Breast epithelium (tissue), 4 donors: ENCODE results near the gene KHSRP. TPM values are rescaled to one million over a fixed set of nuclear protein-coding genes. Genes with fewer than 3 reads are reported as not detected.

Experiments used
- DNase-seq, 2 donors: peaks; one replicate each; pipeline ENCODE4 v3.0.0-alpha.2; 2019; ENCODE audit warnings: low spot score in 2 of 2
- H3K27ac ChIP-seq, 2 donors: fragments of 200-600 bp; sonication (generic) in 1 of 2; one replicate each; pipeline ENCODE4 v1.5.1; 2016 to 2019; ENCODE audit warnings: mild to moderate bottlenecking in 1 of 2
- H3K27me3 ChIP-seq, 2 donors: fragments of 200-600 bp; sonication (generic) in 1 of 2; one replicate each; pipeline versions ENCODE4 v1.5.1 to v1.6.0; 2017 to 2019; ENCODE audit warnings: control low read depth in 1 of 2, mild to moderate bottlenecking in 1 of 2
- H3K36me3 ChIP-seq: fragments of 200-600 bp; one replicate; pipeline ENCODE4 v1.5.1; 2019
- H3K4me1 ChIP-seq, 2 donors: fragments of 200-600 bp; sonication (generic); one replicate each; pipeline ENCODE4 v1.5.1; 2016 to 2019; ENCODE audit warnings: control low read depth in 1 of 2
- H3K4me3 ChIP-seq, 3 donors: fragments of 200-600 bp; sonication (generic); 1 replicate in 2 of 3; 2 replicates in 1 of 3; pipeline ENCODE4 v1.5.1; 2016 to 2019; ENCODE audit warnings: mild to moderate bottlenecking in 3 of 3, moderate library complexity in 2 of 3
- H3K9me3 ChIP-seq, 2 donors: fragments of 200-600 bp; sonication (generic) in 1 of 2; one replicate each; pipeline ENCODE4 v1.5.1; 2016 to 2019; ENCODE audit warnings: control low read depth in 1 of 2
- POLR2A ChIP-seq: fragments of 450-650 bp; IDR thresholded peaks from one replicate; pipeline ENCODE4 v1.6.1; 2016; ENCODE audit warnings: antibody characterized with exemption, mild to moderate bottlenecking, moderate library complexity
- POLR2AphosphoS5 ChIP-seq, 3 donors: sonication (generic); formaldehyde crosslinking; IDR thresholded peaks; one replicate each; pipeline ENCODE4 v1.6.1; 2017; ENCODE audit warnings: antibody characterized with exemption in 3 of 3
- intact Hi-C: fragments of 100-400 bp; cut with DNase I; formaldehyde crosslinking; loops from one replicate; pipeline ENCODE4 v1.15.1; 2023; ENCODE audit warnings: low total_unique reads
- total RNA-seq, 3 donors: library from RNA; depleted of rRNA; stranded (reverse); fragments of >200 nt; gene quantifications; one replicate each; pipeline ENCODE4 v1.1.0, GENCODE V29; 2016
- TF ChIP-seq, protein P1 (sequence below), 3 donors: fragments of 450-650 bp; IDR thresholded peaks; one replicate each; pipeline ENCODE4 v1.5.1; 2016 to 2017; ENCODE audit warnings: antibody characterized with exemption in 3 of 3, mild to moderate bottlenecking in 3 of 3, moderate library complexity in 3 of 3

The KHSRP gene
- total RNA-seq, 3 donors from 2014 or later: 71.4 to 76.1 (median 73.0) TPM

DNA sequence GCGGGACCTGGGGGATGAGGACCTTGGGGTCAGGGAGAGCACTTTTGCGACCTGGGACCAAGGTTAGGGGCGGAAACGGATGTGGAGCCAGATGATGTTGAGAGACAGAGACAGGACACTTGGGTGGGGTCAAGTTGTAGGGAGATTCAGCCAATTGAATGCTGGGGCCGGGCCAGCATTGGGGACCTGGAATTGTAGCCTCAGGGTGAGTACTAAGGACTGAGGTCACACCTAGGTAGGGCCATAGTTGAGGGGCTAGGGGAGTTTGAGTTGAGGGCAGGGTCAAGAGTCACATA, 50.9 kb downstream of the KHSRP start:
- intact Hi-C loops: no loop called here
- peaks cover 0 to 6% of the 10 kb centered on the region in 2 donors for H3K4me1 ChIP-seq
- TF ChIP-seq POLR2A: no peak

DNA sequence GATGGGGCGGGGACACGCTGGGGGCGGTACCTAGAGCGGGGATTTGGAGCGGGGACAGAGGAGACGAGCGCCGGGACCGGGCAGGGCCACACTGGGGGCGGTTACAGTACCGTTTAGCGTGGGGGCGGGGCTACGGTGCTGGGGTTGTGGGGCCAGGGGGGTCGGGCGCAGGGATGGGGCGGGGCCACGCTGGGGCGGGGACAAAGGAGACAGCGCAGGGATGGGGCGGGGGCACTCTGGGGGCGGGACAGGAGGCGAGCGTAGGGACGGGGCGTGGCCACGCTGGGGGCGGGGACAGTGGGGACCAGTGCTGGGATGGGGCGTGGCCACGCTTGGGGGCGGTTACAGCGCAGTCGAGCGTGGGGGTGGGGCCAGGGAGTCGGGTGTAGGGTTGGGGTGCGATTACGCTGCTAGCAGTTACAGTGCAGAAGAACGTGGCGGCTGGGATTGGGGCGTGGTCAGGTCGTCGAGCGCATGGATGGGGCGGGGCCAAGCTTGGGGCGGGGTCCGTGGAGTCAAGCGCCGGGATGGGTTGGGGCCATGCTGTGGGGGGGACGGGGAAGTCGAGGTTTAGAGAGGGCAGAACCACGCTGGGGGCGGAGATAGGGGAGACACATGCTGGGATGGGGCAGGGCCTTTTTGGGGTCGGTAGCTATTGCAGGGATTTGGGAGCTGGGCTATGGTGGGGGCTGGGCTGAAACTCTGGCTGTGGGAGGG, 51.4 kb downstream of the KHSRP start:
- no peak for TF ChIP-seq POLR2AphosphoS5 (IDR thresholded peaks at IDR 0.05)
- TF ChIP-seq, protein P1, sequence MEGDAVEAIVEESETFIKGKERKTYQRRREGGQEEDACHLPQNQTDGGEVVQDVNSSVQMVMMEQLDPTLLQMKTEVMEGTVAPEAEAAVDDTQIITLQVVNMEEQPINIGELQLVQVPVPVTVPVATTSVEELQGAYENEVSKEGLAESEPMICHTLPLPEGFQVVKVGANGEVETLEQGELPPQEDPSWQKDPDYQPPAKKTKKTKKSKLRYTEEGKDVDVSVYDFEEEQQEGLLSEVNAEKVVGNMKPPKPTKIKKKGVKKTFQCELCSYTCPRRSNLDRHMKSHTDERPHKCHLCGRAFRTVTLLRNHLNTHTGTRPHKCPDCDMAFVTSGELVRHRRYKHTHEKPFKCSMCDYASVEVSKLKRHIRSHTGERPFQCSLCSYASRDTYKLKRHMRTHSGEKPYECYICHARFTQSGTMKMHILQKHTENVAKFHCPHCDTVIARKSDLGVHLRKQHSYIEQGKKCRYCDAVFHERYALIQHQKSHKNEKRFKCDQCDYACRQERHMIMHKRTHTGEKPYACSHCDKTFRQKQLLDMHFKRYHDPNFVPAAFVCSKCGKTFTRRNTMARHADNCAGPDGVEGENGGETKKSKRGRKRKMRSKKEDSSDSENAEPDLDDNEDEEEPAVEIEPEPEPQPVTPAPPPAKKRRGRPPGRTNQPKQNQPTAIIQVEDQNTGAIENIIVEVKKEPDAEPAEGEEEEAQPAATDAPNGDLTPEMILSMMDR (IDR thresholded peaks at IDR 0.05): no peak
- TF ChIP-seq POLR2A: no peak
- Histone ChIP-seq H3K4me3 (peak overlapping the region; percentile 71 to 86 (median 84)), H3K9me3 (no peaks in the 10 kb centered on the region), H3K36me3 (no peaks in the 10 kb centered on the region), H3K27ac (peak overlapping the region; percentile 96 to 98), H3K27me3 (no peaks in the 10 kb centered on the region), H3K4me1 (peaks cover 0 to 6% of the 10 kb centered on the region in 2 donors)
- peak; percentile 98 to 99 for DNase-seq
- intact Hi-C loops: no loop called here

More for the DNA sequence above, 50.9 kb downstream of the KHSRP start:
- DNase-seq: peak in 1 of 2 donors; percentile 37
- H3K27ac ChIP-seq: peak overlapping the region; percentile 96 to 98
- no peaks in the 10 kb centered on the region for H3K36me3 ChIP-seq
- no peaks in the 10 kb centered on the region for H3K9me3 ChIP-seq
- no peaks in the 10 kb centered on the region for H3K27me3 ChIP-seq
- H3K4me3 ChIP-seq: peak overlapping the region; percentile 71 to 86 (median 84)

DNA sequence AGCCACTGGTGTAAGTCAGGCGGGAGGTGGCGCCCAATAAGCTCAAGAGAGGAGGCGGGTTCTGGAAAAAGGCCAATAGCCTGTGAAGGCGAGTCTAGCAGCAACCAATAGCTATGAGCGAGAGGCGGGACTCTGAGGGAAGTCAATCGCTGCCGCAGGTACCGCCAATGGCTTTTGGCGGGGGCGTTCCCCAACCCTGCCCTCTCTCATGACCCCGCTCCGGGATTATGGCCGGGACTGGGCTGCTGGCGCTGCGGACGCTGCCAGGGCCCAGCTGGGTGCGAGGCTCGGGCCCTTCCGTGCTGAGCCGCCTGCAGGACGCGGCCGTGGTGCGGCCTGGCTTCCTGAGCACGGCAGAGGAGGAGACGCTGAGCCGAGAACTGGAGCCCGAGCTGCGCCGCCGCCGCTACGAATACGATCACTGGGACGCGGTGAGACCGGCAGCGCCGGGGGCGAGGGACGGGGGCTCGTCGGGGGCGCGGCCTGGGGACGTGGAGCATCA, 52.0 kb downstream of the KHSRP start, which contains the start of gene ALKBH7:
Gene ALKBH7 (plus strand): TSS at position 201 of the 502 bp plus-strand sequence. CDS start 27 bp downstream, at position 228.
- peak; percentile 98 to 100 for DNase-seq
- intact Hi-C loops: no loop called here
- H3K4me3 ChIP-seq: peak within 1 kb of the TSS; percentile 71 to 86 (median 84)
- peak within 1 kb of the TSS; percentile 96 to 98 for H3K27ac ChIP-seq
- H3K4me1 ChIP-seq: peaks cover 0 to 6% of the 10 kb centered on the region in 2 donors
- no peaks in the 10 kb centered on the region for H3K36me3 ChIP-seq
- TF ChIP-seq, protein P1 (IDR thresholded peaks at IDR 0.05): peak in 1 of 3 donors; percentile 16
- TF ChIP-seq POLR2AphosphoS5 (IDR thresholded peaks at IDR 0.05): peak; percentile 50 to 74 (median 63)
- TF ChIP-seq POLR2A: no peak
- H3K9me3 ChIP-seq: no peaks in the 10 kb centered on the region
- H3K27me3 ChIP-seq: no peaks in the 10 kb centered on the region

DNA sequence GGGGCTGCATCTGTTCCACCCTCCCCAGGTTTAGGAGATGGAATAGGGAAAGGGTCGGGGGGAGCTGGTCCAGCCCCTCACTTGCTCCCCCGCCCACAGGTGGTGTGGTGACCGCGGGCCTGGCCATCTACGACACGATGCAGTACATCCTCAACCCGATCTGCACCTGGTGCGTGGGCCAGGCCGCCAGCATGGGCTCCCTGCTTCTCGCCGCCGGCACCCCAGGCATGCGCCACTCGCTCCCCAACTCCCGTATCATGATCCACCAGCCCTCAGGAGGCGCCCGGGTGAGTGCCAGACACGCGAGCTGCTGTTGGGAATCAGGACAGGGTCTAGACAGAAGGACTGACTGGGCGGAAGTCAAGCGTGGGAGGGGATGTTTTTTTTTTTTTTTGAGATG, 60.3 kb downstream of the KHSRP start:
- H3K9me3 ChIP-seq: no peaks in the 10 kb centered on the region
- TF ChIP-seq POLR2AphosphoS5 (IDR thresholded peaks at IDR 0.05) (no peak), POLR2A (no peak)
- TF ChIP-seq, protein P1 (IDR thresholded peaks at IDR 0.05): no peak
- no peaks in the 10 kb centered on the region for H3K27me3 ChIP-seq
- intact Hi-C loops: no loop called here
- H3K36me3 ChIP-seq: no peaks in the 10 kb centered on the region
- peaks cover 0 to 5% of the 10 kb centered on the region in 2 donors for H3K4me1 ChIP-seq
- no peak for DNase-seq
- H3K4me3 ChIP-seq: no peak overlapping the region
- no peak overlapping the region for H3K27ac ChIP-seq

Other genes starting within 250 kb of the KHSRP start
- 10 to 100 TPM; 13.6 to 16.4 (median 13.8) TPM for gene MLLT1, start 144.8 kb downstream of the KHSRP start, total RNA-seq
- gene ACER1, start 91.2 kb downstream of the KHSRP start, total RNA-seq: under 1 TPM in 1 of 3 donors, not detected in 2; 0.33 TPM
- 10 to 100 TPM; 72.3 to 96.7 (median 75.8) TPM for gene CLPP, start 63.3 kb downstream of the KHSRP start, total RNA-seq
- gene ALKBH7, start 52.0 kb downstream of the KHSRP start, total RNA-seq: 100 to 1,000 TPM in 1 of 3 donors, 10 to 100 TPM in 2; 68.3 to 101 (median 76.7) TPM
- under 1 TPM; 0.32 to 0.66 (median 0.59) TPM for gene PSPN, start 48.9 kb downstream of the KHSRP start, total RNA-seq
- 10 to 100 TPM; 46.7 to 51.0 (median 48.5) TPM for gene GTF2F1, start 31.6 kb downstream of the KHSRP start, total RNA-seq
- gene SLC25A41, start 9.0 kb upstream of the KHSRP start, total RNA-seq: under 1 TPM in 1 of 3 donors, not detected in 2; 0.44 TPM
- 10 to 100 TPM; 14.0 to 37.8 (median 18.4) TPM for gene SLC25A23, start 35.0 kb upstream of the KHSRP start, total RNA-seq
- gene CRB3, start 39.5 kb upstream of the KHSRP start, total RNA-seq: 10 to 100 TPM in 2 of 3 donors, under 1 TPM in 1; 0.48 to 30.7 (median 24.6) TPM
- gene DENND1C, start 57.0 kb upstream of the KHSRP start, total RNA-seq: 1 to 10 TPM; 1.3 to 3.2 (median 2.5) TPM
- under 1 TPM in 1 of 3 donors, not detected in 2; 0.48 TPM for gene TUBB4A, start 77.5 kb upstream of the KHSRP start, total RNA-seq
- gene TNFSF9, start 106.2 kb upstream of the KHSRP start, total RNA-seq: 1 to 10 TPM in 1 of 3 donors, under 1 TPM in 2; 0.33 to 1.6 (median 0.44) TPM
- not detected for gene CD70, start 166.3 kb upstream of the KHSRP start, total RNA-seq
- 1 to 10 TPM in 2 of 3 donors, under 1 TPM in 1; 0.96 to 8.3 (median 2.9) TPM for gene TNFSF14, start 245.3 kb upstream of the KHSRP start, total RNA-seq